HepG2 (cell line): ENCODE measurements around the gene EIF4G1. TPM values are rescaled to one million over a fixed set of nuclear protein-coding genes. Genes with fewer than 3 reads are reported as not detected.

Experiments used
- BRD4 ChIP-seq: sonication (generic); formaldehyde crosslinking; IDR thresholded peaks from 2 replicates; pipeline ENCODE4 v1.4.0; 2020; ENCODE audit warnings: missing genetic modification reagents
- ETV5 ChIP-seq: IDR thresholded peaks from 2 replicates; pipeline ENCODE4 v1.6.1; 2018; ENCODE audit warnings: missing biosample characterization, missing genetic modification reagents, inconsistent platforms, borderline replicate concordance
- GFI1 ChIP-seq: sonication (generic); formaldehyde crosslinking; IDR thresholded peaks from 2 replicates; pipeline ENCODE4 v1.5.0; 2020; ENCODE audit warnings: missing genetic modification reagents, mild to moderate bottlenecking, borderline replicate concordance
- MBD4 ChIP-seq: IDR thresholded peaks from 2 replicates; pipeline ENCODE4 v1.6.1; 2012; ENCODE audit warnings: low read length, inconsistent platforms, borderline replicate concordance
- NCOA2 ChIP-seq: sonication (generic); formaldehyde crosslinking; IDR thresholded peaks from 2 replicates; pipeline ENCODE4 v1.8.0; 2022; ENCODE audit warnings: inconsistent platforms
- ZBTB7A ChIP-seq: sonication (generic); formaldehyde crosslinking; IDR thresholded peaks from 2 replicates; pipeline ENCODE4 v1.8.0; 2022; ENCODE audit warnings: mild to moderate bottlenecking, missing genetic modification reagents
- ZFX ChIP-seq: sonication (generic); formaldehyde crosslinking; IDR thresholded peaks from 2 replicates; pipeline ENCODE4 v1.4.0; 2020; ENCODE audit warnings: mild to moderate bottlenecking, low read depth, missing genetic modification reagents, moderate library complexity
- ZNF614 ChIP-seq: IDR thresholded peaks from 2 replicates; pipeline ENCODE4 v1.6.1; 2018; ENCODE audit warnings: missing biosample characterization, missing genetic modification reagents, inconsistent platforms, borderline replicate concordance
- polyA plus RNA-seq, 8 experiments: library from polyadenylated mRNA; depleted of rRNA in 3 of 8; stranded (reverse) in 7 of 8; unstranded in 1 of 8; fragments of >200 nt; fragmentation: Illumina TruSeq in 4 of 8; extraction: Trizol in 4 of 8; gene quantifications; 2 replicates each; pipeline versions ENCODE4 v1.2.1 to v1.2.3, GENCODE V29; 2011 to 2016; ENCODE audit warnings: low read depth in 4 of 8, missing spikeins in 1 of 8, mixed read lengths in 1 of 8; ENCODE audit not compliant: insufficient read depth in 1 of 8
- total RNA-seq, 5 experiments: library from RNA; depleted of rRNA; stranded (reverse); fragments of >200 nt; fragmentation: Illumina TruSeq; extraction: Trizol; gene quantifications; 2 replicates each; pipeline ENCODE4 v1.2.3, GENCODE V29; 2016; ENCODE audit warnings: low read depth in 1 of 5
- TF ChIP-seq, protein P1 (sequence below): sonication (generic); formaldehyde crosslinking; IDR thresholded peaks from 2 replicates; pipeline ENCODE4 v1.8.1; 2023; ENCODE audit warnings: mild to moderate bottlenecking, moderate library complexity, missing genetic modification reagents
- TF ChIP-seq, protein P2 (sequence below): sonication (generic); formaldehyde crosslinking; IDR thresholded peaks from 2 replicates; pipeline ENCODE4 v1.4.0; 2020; ENCODE audit warnings: mild to moderate bottlenecking, low read depth, missing genetic modification reagents
- TF ChIP-seq, protein P3 (sequence below): sonication (generic); formaldehyde crosslinking; IDR thresholded peaks from 2 replicates; pipeline ENCODE4 v1.4.0; 2020; ENCODE audit warnings: mild to moderate bottlenecking, missing genetic modification reagents
- TF ChIP-seq, protein P4 (sequence below): sonication (generic); formaldehyde crosslinking; IDR thresholded peaks from 2 replicates; pipeline ENCODE4 v1.4.0; 2020; ENCODE audit warnings: missing genetic modification reagents; ENCODE audit errors: not compliant biosample characterization
- TF ChIP-seq, protein P5 (sequence below): fragments of 450-650 bp; IDR thresholded peaks from 2 replicates; pipeline ENCODE4 v1.6.1; 2016
- TF ChIP-seq, protein P6 (sequence below), 2 experiments: IDR thresholded peaks; 2 replicates each; pipeline ENCODE4 v1.6.1; 2011 to 2012; ENCODE audit warnings: low read length in 2 of 2, borderline replicate concordance in 1 of 2, low read depth in 1 of 2, mild to moderate bottlenecking in 1 of 2, moderate library complexity in 1 of 2
- TF ChIP-seq, protein P7 (sequence below): sonication (generic); formaldehyde crosslinking; IDR thresholded peaks from 2 replicates; pipeline ENCODE4 v1.5.1; 2020; ENCODE audit warnings: mild to moderate bottlenecking, missing genetic modification reagents, moderate library complexity

EIF4G1 gene
- total and polyA plus RNA-seq, 2 of the 13 experiments (the other 11 are each of a cell fraction or from before 2014, with no cell fraction given): 208 to 213 TPM

DNA sequence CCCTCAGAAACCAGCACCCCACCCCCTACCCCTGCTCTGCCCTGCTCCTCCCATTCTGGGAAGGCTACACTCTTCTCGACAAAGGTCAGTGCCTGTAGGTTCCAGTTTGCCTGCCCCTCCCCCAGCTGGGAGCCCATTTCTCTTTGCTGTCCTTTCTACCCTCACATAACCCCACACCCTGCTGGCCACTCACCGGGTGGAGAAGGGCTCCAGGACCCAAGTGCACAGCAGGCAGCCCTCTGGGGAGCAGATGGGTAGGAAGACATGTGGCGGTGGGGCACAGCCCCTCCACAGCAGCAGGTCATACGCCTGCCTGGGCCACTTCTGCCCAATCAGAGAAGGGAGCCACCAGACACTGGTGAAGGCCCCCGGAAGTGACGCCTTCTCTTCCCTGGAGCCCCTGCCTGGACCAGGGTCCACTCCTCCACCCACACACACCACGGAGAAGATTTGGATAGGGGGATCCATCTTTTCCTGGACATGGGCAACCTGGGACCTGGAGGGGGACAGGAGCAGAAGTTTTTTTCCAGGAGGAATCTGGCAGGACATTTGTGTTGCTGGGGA, 63.6 kb downstream of the EIF4G1 start, which contains the start of gene THPO (continued):
- TF ChIP-seq, protein P1, sequence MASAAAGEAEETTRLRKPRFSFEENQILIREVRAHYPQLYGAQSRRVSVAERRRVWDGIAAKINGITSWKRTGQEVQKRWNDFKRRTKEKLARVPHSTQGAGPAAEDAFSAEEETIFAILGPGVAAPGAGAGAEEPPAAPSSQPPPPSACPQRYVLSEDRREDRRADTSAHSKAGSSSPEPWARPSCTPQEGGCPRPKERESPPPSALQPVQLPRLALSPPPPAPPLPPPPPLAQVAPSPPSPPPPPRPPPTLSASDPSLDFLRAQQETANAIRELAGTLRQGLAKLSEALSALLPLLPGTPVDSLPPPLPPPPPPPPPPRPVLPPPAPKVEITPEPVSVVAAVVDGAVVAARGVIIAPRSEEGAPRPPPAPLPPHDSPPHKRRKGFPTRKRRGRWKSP (CRISPR knock-in tag): peak; percentile 75; the same call in 1 of the 2 replicates
- TF ChIP-seq, protein P2, sequence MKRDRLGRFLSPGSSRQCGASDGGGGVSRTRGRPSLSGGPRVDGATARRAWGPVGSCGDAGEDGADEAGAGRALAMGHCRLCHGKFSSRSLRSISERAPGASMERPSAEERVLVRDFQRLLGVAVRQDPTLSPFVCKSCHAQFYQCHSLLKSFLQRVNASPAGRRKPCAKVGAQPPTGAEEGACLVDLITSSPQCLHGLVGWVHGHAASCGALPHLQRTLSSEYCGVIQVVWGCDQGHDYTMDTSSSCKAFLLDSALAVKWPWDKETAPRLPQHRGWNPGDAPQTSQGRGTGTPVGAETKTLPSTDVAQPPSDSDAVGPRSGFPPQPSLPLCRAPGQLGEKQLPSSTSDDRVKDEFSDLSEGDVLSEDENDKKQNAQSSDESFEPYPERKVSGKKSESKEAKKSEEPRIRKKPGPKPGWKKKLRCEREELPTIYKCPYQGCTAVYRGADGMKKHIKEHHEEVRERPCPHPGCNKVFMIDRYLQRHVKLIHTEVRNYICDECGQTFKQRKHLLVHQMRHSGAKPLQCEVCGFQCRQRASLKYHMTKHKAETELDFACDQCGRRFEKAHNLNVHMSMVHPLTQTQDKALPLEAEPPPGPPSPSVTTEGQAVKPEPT (CRISPR knock-in tag): no peak
- TF ChIP-seq ZBTB7A (CRISPR knock-in tag): 0 out of 2 replicates have a peak, but pooled peaks have one; percentile 71
- TF ChIP-seq NCOA2: peak; percentile 65
- TF ChIP-seq, protein P3, sequence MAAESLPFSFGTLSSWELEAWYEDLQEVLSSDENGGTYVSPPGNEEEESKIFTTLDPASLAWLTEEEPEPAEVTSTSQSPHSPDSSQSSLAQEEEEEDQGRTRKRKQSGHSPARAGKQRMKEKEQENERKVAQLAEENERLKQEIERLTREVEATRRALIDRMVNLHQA (CRISPR knock-in tag): no peak
- peak; percentile 86 for TF ChIP-seq ETV5 (CRISPR knock-in tag)
- peak; percentile 75 for TF ChIP-seq ZFX (CRISPR knock-in tag)
- TF ChIP-seq, protein P4, sequence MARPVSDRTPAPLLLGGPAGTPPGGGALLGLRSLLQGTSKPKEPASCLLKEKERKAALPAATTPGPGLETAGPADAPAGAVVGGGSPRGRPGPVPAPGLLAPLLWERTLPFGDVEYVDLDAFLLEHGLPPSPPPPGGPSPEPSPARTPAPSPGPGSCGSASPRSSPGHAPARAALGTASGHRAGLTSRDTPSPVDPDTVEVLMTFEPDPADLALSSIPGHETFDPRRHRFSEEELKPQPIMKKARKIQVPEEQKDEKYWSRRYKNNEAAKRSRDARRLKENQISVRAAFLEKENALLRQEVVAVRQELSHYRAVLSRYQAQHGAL (CRISPR knock-in tag): no peak
- TF ChIP-seq, protein P5, sequence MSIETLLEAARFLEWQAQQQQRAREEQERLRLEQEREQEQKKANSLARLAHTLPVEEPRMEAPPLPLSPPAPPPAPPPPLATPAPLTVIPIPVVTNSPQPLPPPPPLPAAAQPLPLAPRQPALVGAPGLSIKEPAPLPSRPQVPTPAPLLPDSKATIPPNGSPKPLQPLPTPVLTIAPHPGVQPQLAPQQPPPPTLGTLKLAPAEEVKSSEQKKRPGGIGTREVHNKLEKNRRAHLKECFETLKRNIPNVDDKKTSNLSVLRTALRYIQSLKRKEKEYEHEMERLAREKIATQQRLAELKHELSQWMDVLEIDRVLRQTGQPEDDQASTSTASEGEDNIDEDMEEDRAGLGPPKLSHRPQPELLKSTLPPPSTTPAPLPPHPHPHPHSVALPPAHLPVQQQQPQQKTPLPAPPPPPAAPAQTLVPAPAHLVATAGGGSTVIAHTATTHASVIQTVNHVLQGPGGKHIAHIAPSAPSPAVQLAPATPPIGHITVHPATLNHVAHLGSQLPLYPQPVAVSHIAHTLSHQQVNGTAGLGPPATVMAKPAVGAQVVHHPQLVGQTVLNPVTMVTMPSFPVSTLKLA: peak; percentile 57
- TF ChIP-seq, protein P6, sequence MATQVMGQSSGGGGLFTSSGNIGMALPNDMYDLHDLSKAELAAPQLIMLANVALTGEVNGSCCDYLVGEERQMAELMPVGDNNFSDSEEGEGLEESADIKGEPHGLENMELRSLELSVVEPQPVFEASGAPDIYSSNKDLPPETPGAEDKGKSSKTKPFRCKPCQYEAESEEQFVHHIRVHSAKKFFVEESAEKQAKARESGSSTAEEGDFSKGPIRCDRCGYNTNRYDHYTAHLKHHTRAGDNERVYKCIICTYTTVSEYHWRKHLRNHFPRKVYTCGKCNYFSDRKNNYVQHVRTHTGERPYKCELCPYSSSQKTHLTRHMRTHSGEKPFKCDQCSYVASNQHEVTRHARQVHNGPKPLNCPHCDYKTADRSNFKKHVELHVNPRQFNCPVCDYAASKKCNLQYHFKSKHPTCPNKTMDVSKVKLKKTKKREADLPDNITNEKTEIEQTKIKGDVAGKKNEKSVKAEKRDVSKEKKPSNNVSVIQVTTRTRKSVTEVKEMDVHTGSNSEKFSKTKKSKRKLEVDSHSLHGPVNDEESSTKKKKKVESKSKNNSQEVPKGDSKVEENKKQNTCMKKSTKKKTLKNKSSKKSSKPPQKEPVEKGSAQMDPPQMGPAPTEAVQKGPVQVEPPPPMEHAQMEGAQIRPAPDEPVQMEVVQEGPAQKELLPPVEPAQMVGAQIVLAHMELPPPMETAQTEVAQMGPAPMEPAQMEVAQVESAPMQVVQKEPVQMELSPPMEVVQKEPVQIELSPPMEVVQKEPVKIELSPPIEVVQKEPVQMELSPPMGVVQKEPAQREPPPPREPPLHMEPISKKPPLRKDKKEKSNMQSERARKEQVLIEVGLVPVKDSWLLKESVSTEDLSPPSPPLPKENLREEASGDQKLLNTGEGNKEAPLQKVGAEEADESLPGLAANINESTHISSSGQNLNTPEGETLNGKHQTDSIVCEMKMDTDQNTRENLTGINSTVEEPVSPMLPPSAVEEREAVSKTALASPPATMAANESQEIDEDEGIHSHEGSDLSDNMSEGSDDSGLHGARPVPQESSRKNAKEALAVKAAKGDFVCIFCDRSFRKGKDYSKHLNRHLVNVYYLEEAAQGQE (IDR thresholded peaks at IDR 0.05; ENCODE audit: borderline replicate concordance in 1 of 2, low read depth in 1 of 2, low read length in 2 of 2): 0 out of 4 replicates have a peak, but pooled peaks of 1 of the 2 experiments have one; percentile 28
- 0 out of 2 replicates have a peak, but pooled peaks have one; percentile 42 for TF ChIP-seq ZNF614
- peak; percentile 29; the same call in 1 of the 2 replicates for TF ChIP-seq GFI1 (CRISPR knock-in tag)
- 0 out of 2 replicates have a peak, but pooled peaks have one; percentile 37 for TF ChIP-seq BRD4 (CRISPR knock-in tag)
- TF ChIP-seq, protein P7, sequence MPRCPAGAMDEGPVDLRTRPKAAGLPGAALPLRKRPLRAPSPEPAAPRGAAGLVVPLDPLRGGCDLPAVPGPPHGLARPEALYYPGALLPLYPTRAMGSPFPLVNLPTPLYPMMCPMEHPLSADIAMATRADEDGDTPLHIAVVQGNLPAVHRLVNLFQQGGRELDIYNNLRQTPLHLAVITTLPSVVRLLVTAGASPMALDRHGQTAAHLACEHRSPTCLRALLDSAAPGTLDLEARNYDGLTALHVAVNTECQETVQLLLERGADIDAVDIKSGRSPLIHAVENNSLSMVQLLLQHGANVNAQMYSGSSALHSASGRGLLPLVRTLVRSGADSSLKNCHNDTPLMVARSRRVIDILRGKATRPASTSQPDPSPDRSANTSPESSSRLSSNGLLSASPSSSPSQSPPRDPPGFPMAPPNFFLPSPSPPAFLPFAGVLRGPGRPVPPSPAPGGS (CRISPR knock-in tag): peak; percentile 66; the same call in 1 of the 2 replicates
- no peak for TF ChIP-seq MBD4
